GM19023 (cell line): Measurements from ENCODE around the gene GPR146.

ENCODE experiments used
- ATAC-seq: cut with Tn5 transposase; IDR thresholded peaks from one replicate; pipeline ENCODE4 v1.9.1; 2021; ENCODE audit warnings: mild to moderate bottlenecking, moderate library complexity; ENCODE audit not compliant: unreplicated experiment

GPR146 gene

DNA sequence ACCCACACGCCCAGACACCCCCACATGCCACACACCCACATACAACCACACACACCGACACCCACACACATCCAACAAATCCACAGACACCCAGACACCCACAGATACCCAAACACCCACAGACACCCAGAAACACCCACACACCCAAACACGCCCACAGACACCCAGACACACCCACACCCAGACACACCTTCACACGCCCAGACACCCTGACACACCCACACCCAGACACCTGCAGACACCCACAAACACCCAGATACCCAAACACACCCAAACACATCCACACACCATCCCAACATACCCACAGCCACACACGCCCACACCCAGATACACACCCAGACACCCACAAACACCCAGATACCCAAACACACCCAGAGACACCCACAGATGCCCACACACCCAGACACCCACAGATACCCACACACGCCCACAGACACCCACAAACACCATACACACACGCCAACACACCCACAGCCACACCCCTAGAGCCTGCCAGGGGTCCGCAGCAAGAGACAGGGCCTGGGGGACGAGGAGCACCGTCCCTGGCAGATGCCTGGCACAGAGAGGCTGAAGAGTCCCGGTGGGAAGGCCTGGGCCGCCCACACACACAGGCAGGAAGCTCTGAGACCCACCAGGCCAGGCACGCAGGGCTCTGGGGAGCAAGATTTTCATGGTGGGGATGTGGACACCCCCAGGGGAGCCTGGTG is 32.9 kb upstream of the GPR146 start:
- ATAC-seq, result no peak

DNA sequence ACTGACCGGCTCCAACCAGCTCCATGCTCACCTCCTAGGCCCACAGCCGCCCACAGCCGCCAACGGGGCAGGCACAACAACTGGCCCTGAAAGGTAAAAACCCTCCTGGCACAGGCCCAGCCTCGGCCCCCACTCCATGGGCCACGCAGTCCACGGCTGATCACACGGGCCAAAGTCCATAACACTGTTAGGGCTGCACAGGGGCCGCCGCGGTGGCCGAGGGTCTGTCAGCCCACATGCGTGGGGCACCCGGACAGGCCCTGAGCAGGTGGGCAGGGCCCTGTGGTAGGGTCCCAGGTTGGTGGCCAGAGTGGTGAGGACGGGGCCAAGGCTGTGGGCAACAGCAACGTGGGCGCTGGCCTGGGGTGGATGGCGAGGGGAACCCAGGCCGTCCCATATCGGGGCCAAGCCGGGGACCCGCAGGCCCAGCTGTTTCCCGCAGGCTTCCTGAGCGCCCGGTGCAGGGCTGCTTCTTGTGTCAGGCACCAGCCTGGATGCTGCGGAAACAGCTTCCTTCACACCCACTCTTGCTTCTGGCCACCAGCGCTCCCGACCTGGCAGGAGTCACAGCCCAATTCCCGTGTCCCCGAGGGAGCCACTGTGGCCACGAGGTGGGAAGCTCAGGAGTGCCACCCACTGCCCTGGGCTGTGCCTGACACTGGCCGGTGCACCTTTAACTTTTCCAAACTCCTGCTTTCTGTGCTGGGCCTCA is 32.2 kb upstream of the GPR146 start:
- no peak for ATAC-seq

DNA sequence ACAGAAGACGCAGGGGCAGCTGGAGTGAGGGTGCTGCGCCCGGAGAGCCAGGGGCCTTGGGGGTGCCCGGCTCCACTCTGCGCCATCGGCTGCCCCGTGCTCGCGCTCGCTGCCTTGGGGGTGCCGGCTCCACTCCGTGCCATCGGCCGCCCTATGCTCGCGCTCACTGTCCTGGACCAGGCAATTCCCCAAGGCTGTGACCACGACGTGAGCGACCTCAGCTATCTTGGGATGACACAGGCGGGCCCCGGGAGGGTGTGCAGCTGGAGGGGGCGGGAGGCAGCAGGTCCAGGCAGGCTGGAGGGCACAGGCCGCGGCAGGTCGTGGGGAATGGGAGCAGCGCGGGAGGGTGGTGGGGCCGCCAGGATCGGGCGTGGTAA is 31.6 kb upstream of the GPR146 start:
- no peak for ATAC-seq

DNA sequence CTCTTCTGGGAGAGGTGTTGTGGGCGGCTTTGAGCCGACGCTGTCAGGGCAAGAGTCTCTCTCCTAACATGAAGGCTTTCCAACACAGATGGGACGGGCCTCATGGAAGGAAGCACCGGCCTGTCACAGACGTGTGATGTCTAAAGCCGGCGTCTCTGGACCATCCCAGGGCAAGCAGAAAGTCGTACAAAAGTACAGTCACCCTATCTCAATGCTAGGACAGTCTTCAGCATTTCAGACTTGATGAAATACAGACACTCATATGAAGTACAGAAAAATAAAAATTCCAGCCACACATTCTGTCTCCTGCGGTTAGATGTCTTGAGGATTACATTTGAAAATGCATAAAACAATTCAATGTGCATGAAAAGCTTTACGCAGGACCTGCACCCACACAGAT is 30.8 kb upstream of the GPR146 start:
- ATAC-seq, result no peak

DNA sequence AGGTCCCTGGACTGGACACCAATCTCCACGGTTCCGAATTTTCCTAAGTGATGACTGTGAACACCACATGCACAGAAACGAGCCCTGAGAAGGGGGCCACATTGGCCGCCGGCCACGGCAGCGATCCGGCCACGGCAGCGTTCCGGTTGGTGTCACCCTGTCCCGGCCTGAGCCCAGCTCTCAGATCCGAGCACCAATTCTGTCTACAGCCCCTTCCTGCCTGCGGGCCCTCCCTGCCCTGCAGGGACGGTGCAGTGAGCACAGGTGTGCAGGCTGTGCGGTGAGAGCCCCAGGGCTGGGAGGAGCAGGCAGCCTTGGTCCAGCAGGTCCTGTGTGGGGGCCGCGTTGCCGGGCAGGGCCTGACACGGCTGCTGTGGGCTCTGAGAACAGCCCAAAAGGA is 29.7 kb upstream of the GPR146 start:
- no peak for ATAC-seq

DNA sequence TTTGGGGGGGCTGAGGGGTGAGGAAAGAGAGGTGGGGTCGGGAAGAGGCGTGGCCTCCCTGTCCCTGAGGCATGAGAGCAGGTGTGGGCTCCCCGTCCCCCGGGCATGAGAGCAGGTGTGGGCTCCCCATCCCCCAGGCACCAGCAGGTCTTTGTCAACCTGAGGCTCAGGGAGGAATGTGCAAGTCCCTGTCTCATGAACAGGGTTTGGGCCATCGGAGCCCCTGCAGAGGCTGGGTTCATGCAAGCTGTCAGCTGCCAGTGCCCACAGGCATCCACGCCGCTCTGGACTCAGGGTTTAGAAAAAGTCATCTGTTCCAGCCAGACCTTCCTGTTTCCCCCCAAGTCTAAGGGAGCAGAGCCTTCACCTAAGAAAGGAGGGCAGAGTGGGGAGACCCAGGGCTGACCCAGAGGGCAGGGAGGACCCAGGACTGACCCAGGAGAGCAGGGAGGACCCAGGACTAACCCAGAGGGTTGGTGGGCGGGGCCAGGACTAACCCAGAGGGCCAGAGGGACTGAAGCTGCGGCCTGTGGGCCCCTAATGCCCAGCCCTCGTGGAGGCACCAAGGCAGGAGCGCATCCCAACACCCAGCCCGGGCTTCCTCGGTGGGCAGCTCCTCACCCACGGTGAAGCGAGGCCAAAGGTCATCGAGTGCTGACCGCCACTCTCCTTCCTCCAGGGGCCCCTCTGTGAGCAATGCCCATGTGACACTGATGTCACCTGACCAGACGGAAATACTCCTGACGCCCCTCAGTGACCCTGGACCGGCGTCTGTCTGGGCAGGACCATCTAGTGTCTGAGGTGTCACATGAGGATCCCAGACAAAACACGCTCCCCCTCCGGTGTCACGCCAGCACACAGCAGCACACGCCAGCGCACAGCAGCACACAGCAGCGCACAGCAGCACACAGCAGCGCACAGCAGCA is 28.9 kb upstream of the GPR146 start:
- ATAC-seq, result no peak

DNA sequence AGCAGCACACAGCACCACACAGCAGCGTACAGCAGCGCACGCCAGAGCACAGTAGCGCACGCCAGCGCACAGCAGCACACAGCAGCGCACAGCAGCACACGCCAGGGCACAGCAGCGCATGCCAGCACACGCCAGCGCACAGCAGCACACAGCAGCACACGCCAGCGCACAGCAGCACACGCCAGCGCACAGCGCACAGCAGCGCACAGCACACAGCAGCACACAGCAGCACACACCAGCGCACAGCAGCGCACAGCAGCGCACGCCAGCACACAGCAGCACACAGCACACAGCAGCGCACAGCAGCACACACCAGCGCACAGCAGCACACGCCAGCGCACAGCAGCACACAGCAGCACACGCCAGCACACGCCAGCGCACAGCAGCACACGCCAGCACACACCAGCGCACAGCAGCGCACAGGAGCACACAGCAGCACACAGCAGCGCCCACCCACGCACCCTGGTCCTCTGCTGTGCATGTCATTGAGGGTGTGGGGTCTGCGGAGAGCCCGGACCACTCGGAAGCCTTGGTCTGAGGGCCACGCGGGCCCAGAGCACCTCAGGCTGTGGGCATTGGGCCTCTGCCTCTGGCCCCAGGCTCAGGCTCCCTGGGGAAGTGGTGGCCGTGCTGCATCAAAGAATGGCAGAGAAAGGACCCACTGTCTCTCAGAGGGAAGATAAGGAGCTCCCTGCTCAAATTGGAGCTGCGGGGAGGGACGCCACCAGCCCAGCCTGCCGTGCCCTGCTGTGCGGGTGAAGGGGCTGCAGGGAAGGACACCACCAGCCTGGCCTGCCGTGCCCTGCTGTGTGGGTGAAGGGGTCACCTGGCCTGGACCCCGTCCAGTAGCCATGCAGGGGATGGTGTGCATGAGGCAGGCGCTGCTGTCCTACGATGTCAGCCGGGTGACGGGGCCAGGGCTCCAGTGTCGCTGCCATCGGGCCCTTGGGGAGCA is 27.5 kb upstream of the GPR146 start:
- no peak for ATAC-seq

DNA sequence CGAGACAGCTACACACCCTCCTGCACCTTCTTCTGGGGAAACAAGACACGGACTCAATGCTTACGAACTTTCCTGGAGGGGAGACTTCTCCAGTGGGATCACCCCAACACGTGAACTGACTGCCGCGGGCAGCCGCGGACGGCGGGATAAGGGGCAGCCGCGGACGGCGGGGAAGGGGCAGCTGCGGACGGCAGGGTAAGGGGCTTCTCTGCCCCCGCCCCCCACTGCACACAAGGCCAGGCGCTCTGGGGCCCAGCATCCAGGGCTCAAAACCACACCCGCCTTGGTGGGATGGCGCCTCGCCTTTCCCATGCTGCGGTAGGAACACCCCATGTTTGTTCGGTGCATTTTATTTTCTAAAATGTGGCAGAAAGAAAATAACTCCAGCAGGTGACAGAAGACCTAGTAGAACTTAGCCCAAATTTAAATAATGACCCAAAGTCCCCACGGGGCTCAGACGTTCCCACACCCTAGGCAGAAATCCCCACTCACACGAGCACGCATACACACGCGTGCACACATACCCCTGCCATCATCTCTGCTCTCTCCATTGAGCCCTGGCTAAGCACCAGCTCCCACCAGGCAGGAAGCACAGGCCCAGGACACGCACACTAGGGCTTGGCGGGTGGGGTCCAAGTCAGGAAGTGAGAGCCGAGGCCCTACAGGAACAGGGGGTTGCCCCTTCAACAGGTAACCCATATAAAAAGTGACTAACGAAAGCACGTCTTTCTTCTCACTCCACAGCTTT is 26.6 kb upstream of the GPR146 start:
- ATAC-seq, result no peak

DNA sequence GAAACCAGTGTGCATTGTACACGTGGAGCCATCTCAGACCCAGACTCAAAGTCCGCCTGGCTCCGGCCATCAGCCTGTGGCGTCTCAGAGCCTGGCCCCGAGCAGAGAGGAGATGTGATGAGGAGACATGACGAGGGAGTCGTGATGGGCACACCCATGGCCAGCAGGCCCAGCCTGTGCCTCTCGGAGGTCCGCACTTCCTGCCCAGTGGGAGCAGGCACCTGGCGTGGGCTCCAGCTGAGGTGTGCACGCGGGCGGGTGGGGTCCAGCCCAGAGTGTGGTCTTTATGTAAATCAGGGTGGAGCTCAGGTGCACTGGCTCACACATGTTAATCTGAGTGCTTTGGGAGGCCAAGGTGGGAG is 26.0 kb upstream of the GPR146 start:
- ATAC-seq, result no peak

DNA sequence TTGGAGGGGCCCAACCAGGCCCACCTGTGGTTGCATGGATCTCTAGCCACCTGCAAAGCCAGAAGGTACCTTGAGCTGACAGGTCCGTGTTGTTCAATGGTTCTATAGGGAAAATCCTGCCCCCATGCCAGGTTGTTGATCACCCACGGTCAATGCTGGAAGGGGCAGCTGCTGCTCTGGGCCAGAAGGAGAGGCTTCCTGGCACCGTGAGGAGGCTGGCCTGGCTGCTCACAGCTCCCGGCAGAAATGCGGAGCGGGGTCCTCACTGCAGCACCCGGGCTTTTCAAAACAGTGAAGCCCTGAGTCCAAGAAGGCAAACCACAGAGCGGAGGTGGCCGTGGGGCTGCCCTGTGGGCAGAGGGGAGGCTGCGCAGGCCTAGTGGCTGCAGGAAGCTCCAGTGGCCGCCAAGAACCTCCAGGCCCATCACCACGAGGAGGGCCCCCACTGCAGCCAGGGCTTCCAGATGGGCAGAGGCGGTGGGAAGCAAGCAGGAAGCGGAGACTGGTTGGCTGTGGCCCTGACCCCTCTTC is 25.0 kb upstream of the GPR146 start:
- ATAC-seq, result no peak

DNA sequence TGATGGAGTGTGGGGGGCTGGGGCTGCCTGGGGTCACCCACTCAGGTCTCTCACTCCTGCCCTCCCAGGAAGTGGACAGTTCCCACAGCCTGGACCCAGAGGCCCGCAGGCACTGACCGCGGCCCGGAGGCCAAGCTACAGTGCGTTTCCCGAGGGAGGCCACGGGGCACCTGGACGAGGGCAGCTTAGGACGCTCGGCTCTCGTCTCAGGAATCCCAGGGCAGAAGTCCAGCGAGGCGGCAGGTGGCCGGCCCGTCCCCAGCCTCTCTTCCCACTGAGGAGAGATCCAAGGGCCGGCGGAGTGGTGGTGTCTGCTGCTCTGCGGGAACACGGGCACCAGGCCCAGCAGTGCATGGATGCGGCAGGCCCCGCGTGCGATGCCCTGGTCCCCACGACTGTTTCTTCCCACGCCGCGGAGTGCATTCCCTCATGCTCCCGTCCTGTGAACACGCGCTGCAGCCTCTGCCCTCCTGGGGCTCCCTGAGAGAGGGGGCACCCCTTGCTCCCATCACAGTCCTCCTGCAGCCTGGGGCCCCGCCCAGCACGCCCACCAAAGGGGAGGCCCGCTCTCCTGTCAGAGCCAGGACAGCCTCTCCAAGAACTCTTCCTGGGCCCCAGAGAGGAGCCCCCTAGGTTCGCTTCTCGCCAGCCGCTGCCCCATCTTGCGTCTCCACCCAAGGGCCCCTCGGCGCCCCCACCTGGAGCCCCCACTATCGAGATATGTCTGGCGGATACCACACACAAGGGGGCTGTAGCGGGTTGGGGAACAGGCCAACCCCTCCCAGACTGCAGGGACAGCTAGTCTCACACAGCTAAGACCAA is 24.3 kb upstream of the GPR146 start:
- no peak for ATAC-seq

DNA sequence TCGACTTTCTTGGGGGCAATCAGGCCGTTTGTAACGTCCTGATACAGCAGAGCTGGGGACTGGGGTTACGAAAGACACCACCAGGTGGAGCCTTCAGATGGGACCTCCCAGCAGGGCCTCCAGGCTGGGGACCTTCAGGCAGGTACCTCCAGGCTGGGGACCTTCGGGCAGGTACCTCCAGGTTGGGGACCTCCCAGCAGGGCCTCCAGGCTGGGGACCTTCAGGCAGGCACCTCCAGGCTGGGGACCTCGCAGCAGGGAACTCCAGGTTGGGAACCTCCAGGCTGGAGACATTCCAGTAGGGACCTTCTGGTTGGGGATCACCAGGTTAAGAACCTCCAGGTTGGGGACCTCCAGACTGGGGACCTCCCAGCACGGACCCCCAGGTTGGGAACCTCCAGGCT is 23.5 kb upstream of the GPR146 start:
- ATAC-seq, result no peak

DNA sequence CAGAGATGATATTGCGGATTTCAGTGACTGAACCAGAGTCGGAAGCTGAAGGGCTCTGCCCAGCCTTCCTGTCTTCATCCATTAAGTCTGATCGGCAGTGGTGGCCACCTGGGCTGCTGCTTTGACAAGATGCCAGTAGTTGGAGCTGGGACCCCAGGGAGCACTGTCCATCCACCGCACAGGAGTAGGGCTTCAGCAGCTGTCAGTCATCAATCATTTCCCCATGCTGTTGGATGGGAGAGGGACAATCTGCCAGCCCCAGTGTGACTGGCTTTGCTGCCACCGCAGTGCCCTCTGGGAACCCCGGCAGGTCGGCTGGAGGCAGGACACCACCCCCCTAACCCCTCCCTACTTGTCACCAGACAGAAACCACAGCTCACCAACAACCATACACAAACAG is 23.0 kb upstream of the GPR146 start:
- no peak for ATAC-seq

DNA sequence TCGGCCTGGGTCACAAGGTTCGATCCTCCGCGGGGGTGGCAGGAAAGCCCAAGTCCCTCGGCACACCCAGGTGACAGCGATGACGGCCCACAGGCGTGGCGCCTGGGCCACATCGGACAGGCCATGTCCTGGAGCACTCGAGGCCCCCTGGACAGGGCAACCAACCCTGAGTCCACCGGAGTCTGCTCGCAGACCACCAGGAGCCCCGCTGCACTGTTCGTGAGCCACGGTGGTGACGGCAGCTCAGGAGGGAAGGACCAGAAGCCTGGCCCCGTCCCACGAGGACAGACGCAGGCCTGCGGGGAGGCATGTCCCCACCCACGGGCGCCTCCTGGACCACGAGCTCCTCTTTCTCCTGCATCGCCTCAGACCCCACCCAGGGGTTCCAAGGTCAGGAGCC is 22.4 kb upstream of the GPR146 start:
- no peak for ATAC-seq

DNA sequence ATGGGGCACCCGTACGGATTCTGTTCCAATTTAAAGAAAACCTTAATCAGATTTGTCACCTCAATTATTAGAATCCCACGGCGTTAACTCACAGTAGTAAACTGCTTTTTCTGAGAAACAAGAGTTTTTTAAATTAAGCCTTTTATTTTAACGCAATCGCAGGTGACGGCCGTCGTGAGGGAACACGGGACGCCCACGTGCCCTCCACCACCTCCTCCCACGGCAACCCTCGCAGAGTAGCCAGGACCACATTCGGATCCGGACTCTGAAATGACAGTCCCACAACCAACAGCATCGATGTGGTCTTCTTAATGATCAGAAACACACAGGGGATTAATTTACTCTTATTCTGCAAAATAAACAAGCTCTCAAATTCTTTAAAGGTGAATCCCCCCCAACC is 22.0 kb upstream of the GPR146 start:
- no peak for ATAC-seq

DNA sequence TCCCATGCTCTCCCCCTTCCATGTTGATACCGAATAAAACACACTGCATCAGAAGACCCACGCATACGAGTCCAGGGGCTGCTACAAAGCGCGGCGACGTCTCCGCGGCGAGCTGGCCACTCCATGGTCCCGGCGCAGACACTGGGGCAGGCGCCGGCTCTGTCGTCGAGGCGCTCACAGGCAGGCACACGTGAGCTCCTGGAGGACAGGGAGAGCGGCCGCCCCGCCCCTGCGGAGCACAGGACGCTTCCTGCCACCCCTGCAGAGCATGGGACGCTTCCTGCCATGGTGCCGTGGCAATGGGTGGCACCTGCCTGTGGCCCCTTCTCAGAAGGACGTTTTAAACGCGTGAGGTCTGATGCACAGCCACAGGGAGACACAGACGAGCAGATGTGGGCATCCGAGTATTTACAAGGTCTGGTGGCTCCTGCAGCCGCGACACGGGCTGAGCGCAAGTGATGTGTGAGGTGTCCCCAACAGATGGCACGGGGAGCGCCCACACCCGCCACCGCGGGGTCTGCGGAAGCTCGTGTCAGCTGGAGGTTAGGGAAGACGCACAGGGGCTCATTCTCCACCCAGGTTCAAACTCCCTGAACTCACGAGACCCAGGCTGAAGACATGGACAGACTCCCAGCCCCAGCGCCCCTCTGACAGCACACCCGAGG is 21.4 kb upstream of the GPR146 start:
- ATAC-seq, result no peak

DNA sequence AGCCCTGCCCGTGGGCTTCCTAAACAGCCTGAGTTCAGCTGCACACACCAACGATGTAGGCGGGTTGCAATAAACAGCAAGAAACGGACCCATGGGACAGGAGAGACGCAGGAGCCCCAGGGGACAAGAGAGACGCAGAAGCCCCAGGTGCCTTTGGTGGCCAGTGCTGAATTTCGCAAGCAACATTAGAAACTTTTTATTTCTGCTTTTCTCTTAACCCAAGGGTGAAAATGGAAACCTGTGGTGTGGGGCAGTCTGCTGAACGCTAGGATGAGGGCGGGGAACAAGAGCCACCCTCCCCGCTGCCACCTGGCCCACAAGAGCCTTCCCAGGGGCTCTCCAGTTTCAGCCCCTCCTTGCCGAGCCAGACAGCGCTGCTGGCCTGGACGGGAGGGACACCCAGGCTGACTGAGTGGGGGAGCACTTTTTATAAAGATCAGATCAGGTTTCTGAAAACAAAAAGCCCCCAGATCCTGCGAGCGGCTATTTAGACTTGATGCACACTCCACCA is 20.0 kb upstream of the GPR146 start:
- ATAC-seq, result peak; percentile 57
